NCI-H82 treated with DMSO at 0.1 percent for 48 hours (cell line): ENCODE results near the gene GLP2R.
A peak's percentile ranks its signal among the peaks of the same experiment; 100 is the strongest.
"Not testable (repeated sequence)": the region's sequence is repeated elsewhere in the genome, so short reads cannot be mapped to it uniquely, and the experiment has no call there.

Experiments
- DNase-seq: peaks from one replicate; lab custom pipeline; 2025; ENCODE audit not compliant: unreplicated experiment; lab: John Stamatoyannopoulos, UW

The GLP2R gene

DNA sequence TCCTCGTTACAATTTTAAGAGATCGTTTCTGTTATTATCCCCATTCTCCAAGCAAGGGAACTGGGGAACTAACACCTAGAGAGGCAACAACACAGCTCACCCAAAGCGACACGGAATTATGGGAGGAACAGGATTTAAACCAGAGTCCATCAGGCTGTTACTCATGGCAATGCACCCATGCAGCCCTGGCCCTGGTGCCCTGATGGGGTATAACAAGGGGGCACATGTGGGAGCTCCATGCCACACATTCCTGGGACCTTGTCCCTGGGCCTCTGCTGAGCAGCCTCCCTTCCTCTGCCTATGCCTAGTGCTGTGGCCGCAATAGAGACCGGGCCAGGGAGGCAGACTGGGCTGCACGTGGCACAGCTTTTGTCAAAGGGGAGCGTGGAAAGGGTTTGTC lies 92.6 kb downstream of the GLP2R start:
- DNase-seq = no peak

- DNase-seq = peak; percentile 97
Measured at GRCh38 chr17:9918804-9919352, 93.2 kb downstream of the GLP2R start.

GRCh38 chr17:9921216-9921615 lies 95.5 kb downstream of the GLP2R start:
- DNase-seq = not testable (repeated sequence)

GRCh38 chr17:9922012-9922848 lies 96.5 kb downstream of the GLP2R start:
- no peak for DNase-seq

DNA sequence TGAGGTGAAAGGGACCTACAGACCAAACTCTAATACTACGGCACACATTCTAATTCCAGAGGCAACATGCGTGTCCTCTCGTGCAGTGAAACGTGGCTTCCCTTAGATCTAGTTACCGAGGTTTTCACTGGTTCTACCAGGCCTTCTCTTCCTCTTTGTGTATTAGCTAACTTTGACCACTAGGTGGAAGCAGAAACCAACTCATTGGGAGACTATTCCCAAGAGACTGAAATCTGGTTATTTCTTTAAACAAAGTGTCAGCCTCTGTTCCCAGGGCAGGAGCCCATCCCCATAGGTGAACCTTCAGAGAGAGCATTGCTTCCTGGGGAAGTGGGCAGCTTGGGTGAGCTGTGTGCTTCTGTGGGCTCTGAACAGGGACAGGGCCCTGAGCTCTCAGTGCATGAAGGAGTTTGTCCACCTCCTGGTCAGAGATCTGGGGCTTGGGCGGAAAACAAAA lies 99.0 kb downstream of the GLP2R start:
- peak; percentile 97 for DNase-seq

GRCh38 chr17:9925457-9925856 lies 99.7 kb downstream of the GLP2R start:
- no peak for DNase-seq

GRCh38 chr17:9926150-9926804 lies 100.6 kb downstream of the GLP2R start:
- DNase-seq = no peak

DNA sequence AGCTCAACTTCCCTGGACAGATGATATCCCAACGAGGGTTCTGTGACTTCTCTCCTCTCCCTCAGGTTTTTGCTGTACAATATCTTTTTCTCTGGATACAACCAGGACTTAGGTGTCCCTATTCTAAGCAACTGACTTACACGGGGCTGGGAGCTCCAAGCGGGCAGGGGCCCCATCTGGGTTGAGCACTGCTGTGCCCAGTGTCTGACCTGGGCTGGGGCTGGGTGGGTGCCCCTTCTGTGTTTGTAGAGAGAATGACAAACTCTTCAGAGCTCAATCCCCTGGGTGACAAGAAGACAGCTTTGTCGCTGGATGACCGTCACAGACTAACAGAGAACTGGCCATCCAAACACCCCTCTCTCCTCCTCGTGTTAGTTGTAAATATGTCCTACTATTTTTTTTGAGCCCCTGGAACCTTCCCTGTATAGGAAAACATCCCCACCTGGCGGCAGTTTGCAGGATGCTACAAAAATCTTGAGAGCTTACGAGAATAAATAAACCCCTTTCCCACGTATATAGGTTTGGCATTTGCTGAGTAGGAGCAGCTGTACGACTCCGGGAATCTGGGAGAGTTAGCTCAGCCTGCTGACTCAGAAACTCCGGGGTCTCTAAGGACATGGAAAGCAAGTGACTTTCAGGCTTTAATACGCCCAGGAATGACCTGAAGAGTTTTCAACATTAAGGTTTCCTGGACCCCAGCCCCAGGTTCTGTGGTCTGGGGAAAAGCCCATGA lies 103.0 kb downstream of the GLP2R start:
- DNase-seq = peak; percentile 79

DNA sequence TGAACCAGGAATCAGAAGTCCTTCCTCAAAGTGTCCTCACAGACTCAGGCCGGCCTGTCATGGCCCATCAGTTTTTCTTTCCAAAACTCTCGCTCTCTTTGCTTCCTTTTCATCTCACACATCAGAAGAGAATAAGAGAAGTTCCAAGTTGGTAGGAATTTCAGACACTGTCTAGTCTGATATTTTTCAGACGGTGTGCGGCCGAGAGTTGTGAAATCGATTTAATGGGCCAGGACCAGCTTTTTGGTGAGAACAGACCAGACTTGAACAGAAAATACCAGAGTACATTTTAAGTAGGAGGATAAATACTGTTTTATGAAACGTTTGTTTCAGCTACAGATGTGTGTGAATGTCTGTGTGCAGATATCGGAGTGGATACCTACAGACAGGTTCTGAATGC lies 104.1 kb downstream of the GLP2R start:
- DNase-seq = no peak

DNA sequence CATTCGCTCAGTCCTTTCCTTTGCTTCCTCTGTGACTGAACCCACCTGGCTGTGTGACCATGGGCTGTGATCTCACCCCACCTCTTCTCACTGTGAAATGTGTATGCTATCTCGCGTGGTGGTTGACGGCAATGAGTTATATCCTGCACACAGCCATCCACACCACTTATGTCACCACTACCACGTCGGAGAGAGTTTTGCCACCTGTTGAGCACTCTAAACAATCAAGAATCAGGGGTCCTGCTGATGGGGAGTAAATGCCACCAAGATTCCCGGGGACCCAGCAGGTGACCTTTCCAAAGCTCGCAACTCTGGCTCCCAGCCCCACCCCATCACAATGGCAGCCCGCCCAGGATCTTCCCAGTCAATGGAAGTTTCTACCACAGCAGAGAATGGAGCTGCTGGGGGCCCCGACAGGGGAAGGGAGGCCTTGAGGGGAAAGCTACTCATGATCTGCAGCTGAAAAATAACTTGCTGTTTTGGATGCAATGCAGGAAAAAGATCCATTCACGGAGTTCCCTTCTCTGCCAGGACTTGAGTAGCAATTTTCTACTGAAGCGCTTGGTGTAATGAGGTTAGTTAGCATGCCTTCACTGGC lies 105.5 kb downstream of the GLP2R start:
- no peak for DNase-seq

DNA sequence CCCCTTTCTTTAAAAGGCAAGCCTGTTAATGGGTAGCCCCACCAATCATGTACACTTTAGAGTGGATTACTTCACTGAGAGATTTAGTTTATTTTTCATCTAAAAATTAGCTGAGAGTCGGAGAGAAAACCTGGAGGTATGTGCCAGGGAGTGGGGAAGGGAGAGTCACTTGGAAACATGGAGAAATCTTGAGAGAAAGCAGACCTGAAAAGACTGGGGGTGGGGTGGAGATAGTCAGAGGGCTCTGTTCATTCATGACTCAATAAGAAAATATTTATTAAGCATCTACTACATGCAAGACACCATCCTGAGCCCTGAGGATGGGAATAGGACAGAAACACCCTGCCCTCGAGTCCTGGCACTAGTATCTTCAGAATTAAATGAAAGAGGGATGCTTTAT lies 106.8 kb downstream of the GLP2R start:
- no peak for DNase-seq

- no peak for DNase-seq
Measured at GRCh38 chr17:9934331-9934730, 108.6 kb downstream of the GLP2R start.

DNA sequence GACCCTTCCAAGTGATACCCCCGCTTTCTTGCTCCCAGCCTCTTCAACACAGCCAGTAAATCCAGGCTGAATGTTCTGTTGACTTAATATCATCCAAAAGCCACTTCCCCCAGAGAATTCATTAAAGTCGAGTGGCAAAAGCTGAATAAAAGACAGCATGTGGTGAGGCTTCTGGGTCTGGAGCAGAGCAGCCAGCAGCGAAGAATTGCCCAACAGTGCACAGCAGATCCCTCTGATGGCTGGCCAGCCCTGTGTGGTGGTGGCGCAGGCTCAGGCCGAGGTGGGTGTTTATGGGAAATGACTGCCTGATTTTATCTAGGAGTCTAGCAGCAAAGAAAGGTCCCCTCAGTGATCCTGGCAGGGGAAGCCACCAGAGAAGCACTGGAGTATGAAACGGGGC lies 109.7 kb downstream of the GLP2R start:
- DNase-seq = no peak

GRCh38 chr17:9936095-9936494 lies 110.4 kb downstream of the GLP2R start:
- no peak for DNase-seq

DNA sequence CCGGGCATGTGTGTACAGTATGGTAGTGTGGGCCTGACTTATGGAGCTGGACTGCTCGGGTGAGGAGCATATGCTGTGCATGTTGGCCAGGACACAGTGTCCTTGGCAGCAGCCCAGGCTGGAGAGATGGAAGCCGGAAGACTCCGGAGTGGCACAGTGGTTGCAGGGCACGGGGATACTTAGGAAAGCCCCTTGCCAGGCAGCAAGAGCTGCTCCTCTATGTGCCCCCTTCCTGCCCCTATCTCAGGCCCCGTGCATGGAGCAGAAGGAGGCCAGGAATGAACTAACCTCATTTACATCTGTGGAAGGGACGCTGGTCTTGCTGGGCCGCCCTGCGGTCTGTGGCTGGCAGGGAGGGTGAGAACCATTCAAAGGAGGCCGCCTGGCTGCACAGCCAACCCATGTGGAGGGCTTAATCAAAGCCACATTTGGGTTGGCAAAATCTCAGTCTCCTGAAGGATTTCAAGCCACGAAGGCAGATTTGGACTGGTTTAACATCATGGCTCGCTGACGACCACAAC lies 111.6 kb downstream of the GLP2R start:
- no peak for DNase-seq

GRCh38 chr17:9937901-9938300 lies 112.2 kb downstream of the GLP2R start:
- DNase-seq = no peak

DNA sequence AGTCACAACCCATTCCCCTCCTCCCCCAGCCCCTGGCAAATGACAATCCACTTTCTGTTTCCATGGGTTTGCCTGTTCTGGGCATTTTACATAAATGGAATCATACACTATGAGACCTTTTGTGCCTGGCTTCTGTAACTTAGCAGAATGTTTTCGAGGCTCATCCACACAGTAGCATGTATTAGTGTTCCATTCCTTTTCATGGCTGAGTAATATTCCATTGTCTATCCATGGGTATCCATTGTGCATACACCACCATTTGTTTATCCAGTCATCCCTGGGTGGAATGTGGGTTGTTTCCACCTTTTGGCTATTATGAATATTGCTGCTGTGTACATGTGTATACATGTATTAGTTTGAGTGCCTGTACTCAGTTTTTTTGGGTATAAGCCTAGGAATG lies 113.0 kb downstream of the GLP2R start:
- DNase-seq = no peak

DNA sequence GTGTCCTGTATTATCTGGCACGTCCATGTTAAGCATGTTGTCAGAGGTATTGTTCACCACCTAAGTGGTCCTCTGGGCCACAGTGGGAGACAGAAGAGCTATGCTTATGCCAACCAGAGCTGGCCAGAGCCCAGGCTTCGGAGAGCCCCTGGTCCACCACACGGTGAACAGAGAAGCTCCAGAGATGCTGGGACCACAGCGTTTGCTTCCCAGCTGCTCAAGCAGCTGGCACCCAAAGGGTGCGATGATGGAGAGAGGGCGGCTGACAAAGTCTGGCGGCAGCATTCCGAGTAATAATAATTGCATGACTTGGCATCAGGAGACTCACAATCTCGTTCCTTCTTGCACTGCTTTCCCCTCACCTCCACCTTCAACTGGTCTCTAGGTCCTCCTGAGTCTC lies 115.1 kb downstream of the GLP2R start:
- no peak for DNase-seq

DNA sequence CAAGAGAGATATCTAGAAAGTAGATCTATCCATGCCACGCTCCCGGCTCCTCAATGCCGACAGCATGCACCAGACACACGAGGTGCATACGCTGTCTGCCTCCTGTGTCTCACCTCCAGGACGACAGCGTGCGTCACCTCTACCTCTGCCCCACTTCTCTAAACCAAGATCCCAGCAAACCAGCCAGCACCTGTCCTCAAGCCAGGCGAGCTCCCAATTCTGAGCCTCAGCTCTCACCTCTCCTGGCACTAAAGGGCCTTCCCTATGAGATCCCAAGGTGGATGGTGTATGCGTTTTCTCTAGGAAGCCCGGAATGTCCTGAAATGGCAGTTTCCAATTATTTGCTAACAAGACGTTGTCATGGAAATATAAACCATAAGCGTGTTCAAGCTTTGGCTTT lies 115.6 kb downstream of the GLP2R start:
- DNase-seq = no peak
